Measurements from ENCODE around the gene NR5A1. TPM values are rescaled to one million over a fixed set of nuclear protein-coding genes. Genes with fewer than 3 reads are reported as not detected.

Gene NR5A1
- total RNA-seq, 1 experiment from 2014 or later = 0.64 TPM

DNA sequence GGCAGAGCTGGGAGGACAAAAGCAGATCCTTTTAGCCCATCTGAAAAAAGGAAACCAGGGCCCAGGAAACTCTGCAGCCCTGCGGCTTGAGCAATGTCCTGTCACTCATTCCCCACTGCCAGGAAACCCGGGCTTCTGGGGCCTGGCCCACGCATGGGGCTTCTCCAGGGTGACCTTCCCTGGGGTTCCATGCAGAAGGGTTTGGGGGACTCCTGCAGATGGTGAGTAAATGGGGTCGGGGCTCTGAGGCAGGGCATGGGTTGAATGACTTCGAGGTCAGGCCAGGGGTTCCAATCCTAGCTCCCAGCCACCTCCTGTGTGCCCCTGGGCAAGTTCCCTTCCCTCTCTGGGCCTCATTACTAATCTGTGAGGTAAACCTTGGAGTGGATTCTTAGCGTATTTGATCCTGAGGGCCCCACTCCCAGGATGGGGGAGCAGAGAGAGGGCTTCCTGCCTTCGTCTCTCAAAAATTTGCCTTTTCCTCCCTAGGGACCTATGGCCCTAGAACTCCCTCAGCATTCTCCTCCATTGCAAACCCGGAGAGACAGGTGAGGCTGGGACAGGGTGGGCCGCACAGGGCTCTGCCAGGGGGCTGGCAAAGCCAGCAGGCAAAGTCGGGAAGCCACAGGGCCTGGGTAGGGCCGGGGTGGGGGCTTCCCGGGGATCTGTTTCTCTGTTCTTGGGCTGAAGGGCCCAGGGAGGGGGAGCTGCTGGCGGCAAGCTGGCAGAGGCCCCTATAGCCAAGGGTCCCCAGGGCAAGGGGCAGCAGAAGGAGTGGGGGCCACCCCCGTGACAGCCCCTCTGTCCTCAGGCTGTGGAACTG, 31.1 kb downstream of the NR5A1 start:
- Histone ChIP-seq H3K27ac (ENCODE audit: low read depth, low read length) (no peak overlapping the region), H3K79me2 (ENCODE audit: insufficient read depth, low read length) (no peaks in the 10 kb centered on the region), H3K36me3 (ENCODE audit: control insufficient read depth in 1 of 2, insufficient read depth in 2 of 2, low read length in 2 of 2) (no peaks in the 10 kb centered on the region), H2AFZ (ENCODE audit: low read depth, low read length, poor library complexity, severe bottlenecking) (no peak overlapping the region), H3K9ac (ENCODE audit: low read length) (no peak overlapping the region), H3K4me3 (replicated peaks in 1 of 2; ENCODE audit: low read depth in 1 of 2, low read length in 2 of 2) (no peak overlapping the region), H3K4me2 (ENCODE audit: low read length) (no peak overlapping the region), H3K9me2 (ENCODE audit: insufficient read depth) (no peaks in the 10 kb centered on the region), H3K27me3 (ENCODE audit: insufficient read depth, low read length) (no peaks in the 10 kb centered on the region), H3K4me1 (ENCODE audit: control insufficient read depth in 1 of 2, insufficient read depth in 2 of 2, low read length in 2 of 2) (peaks cover 5 to 18% of the 10 kb centered on the region in 2 experiments), H3K9me3 (ENCODE audit: control insufficient read depth in 1 of 2, insufficient read depth in 1 of 2, low read depth in 1 of 2, low read length in 2 of 2) (no peaks in the 10 kb centered on the region), H4K20me1 (ENCODE audit: insufficient read depth) (no peaks in the 10 kb centered on the region)
- TF ChIP-seq, protein P1, sequence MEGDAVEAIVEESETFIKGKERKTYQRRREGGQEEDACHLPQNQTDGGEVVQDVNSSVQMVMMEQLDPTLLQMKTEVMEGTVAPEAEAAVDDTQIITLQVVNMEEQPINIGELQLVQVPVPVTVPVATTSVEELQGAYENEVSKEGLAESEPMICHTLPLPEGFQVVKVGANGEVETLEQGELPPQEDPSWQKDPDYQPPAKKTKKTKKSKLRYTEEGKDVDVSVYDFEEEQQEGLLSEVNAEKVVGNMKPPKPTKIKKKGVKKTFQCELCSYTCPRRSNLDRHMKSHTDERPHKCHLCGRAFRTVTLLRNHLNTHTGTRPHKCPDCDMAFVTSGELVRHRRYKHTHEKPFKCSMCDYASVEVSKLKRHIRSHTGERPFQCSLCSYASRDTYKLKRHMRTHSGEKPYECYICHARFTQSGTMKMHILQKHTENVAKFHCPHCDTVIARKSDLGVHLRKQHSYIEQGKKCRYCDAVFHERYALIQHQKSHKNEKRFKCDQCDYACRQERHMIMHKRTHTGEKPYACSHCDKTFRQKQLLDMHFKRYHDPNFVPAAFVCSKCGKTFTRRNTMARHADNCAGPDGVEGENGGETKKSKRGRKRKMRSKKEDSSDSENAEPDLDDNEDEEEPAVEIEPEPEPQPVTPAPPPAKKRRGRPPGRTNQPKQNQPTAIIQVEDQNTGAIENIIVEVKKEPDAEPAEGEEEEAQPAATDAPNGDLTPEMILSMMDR (IDR thresholded peaks at IDR 0.05 in 2 of 3, conservative IDR thresholded peaks at IDR 0.05 in 1 of 3; ENCODE audit: borderline replicate concordance in 1 of 3, insufficient read depth in 1 of 3, low read depth in 2 of 3, low read length in 2 of 3) = no peak
- TF ChIP-seq SIN3A (IDR thresholded peaks at IDR 0.05; ENCODE audit: low read depth) = no peak
- TF ChIP-seq, protein P2, sequence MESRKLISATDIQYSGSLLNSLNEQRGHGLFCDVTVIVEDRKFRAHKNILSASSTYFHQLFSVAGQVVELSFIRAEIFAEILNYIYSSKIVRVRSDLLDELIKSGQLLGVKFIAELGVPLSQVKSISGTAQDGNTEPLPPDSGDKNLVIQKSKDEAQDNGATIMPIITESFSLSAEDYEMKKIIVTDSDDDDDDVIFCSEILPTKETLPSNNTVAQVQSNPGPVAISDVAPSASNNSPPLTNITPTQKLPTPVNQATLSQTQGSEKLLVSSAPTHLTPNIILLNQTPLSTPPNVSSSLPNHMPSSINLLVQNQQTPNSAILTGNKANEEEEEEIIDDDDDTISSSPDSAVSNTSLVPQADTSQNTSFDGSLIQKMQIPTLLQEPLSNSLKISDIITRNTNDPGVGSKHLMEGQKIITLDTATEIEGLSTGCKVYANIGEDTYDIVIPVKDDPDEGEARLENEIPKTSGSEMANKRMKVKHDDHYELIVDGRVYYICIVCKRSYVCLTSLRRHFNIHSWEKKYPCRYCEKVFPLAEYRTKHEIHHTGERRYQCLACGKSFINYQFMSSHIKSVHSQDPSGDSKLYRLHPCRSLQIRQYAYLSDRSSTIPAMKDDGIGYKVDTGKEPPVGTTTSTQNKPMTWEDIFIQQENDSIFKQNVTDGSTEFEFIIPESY (IDR thresholded peaks at IDR 0.05; ENCODE audit: extremely low read depth, insufficient replicate concordance, low read length) = no peak
- no peak for TF ChIP-seq YY1 (IDR thresholded peaks at IDR 0.05; ENCODE audit: extremely low read depth, insufficient replicate concordance, low read depth, low read length)
- no peak for TF ChIP-seq JUND (IDR thresholded peaks at IDR 0.05)
- no peak for TF ChIP-seq FOSL1 (IDR thresholded peaks at IDR 0.05; ENCODE audit: low read depth)
- TF ChIP-seq CBX3 (IDR thresholded peaks at IDR 0.05; ENCODE audit: low read depth) = no peak
- TF ChIP-seq ELF1 (IDR thresholded peaks at IDR 0.05; ENCODE audit: borderline replicate concordance, low read depth) = no peak
- TF ChIP-seq SRF (IDR thresholded peaks at IDR 0.05; ENCODE audit: low read depth) = no peak
- TF ChIP-seq, protein P3, sequence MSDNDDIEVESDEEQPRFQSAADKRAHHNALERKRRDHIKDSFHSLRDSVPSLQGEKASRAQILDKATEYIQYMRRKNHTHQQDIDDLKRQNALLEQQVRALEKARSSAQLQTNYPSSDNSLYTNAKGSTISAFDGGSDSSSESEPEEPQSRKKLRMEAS (IDR thresholded peaks at IDR 0.05) = no peak
- TF ChIP-seq EZH2 (IDR thresholded peaks at IDR 0.05) = no peak
- TF ChIP-seq ZFX (IDR thresholded peaks at IDR 0.05) = no peak
- TF ChIP-seq CEBPB (IDR thresholded peaks at IDR 0.05; ENCODE audit: low read depth) = no peak
- no peak for TF ChIP-seq ZNF274 (IDR thresholded peaks at IDR 0.05; ENCODE audit: low read depth, low read length)
- TF ChIP-seq EGR1 (IDR thresholded peaks at IDR 0.05; ENCODE audit: low read depth) = no peak
- TF ChIP-seq, protein P4, sequence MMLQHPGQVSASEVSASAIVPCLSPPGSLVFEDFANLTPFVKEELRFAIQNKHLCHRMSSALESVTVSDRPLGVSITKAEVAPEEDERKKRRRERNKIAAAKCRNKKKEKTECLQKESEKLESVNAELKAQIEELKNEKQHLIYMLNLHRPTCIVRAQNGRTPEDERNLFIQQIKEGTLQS (IDR thresholded peaks at IDR 0.05) = no peak
- ChIA-PET CTCF (no interaction called here), RAD21 (ENCODE audit: low non-redundant PET in 1 of 2, low total read pairs in 2 of 2, uncharacterized antibody in 2 of 2, unreplicated experiment in 2 of 2) (no interaction called here), POLR2A (no interaction called here)
- ATAC-seq (no peak), DNase-seq (ENCODE audit: low read depth, low spot score) (no peak)
- BruUV-seq (replicated peaks) = no TSS peak
- intact Hi-C loops (cut with micrococcal nuclease) = no loop called here

Data from HCT116 (cell line).